Activated CD4-positive, alpha-beta T cell treated with anti-CD3 and anti-CD28 coated beads for 4 hours (primary cell): ENCODE measurements around the gene TSPAN9.

Experiments used
- DNase-seq, 2 donors: peaks; one replicate each; pipeline ENCODE4 v3.0.0-alpha.2; 2020

TSPAN9 gene

DNA sequence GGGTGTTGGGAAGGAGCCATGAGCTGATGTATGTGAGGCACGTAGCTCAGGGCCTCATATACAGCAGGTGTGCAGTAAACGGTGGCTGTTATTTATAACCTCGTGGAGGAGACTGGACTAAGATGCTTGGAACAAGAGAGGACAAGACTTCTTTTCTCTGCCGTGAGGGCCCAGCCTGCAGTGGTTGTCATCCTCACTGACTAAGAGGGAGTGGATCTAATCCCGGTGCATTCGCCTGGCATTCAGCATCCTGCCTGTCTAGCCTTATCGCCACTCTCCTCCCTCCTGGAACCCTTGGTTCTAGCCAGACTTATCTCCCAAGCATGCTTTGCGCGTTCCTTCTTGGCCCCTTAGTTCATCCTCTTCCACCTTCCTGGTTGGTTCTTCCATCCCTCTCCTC is 3.9 kb downstream of the TSPAN9 start:
- DNase-seq: no peak

DNA sequence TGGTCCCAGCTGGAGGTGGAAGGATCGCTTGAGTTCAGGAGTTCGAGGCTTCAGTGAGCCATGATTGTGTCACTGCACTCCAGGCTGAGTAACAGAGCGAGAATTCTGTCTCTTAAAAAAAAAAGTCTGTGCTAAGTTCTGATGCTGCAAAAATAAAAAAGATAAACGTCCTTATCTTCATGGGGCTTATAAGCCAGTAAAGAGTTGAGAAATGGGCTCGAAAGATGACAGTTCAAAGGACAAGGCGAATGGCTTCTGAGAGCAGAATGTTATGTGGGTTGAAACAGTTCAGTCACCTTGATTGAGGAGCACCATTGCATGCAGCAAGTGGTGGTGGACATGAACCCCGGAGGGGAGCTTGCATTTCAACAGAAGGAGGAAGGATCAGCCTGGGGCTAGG is 4.7 kb downstream of the TSPAN9 start:
- DNase-seq: no peak

DNA sequence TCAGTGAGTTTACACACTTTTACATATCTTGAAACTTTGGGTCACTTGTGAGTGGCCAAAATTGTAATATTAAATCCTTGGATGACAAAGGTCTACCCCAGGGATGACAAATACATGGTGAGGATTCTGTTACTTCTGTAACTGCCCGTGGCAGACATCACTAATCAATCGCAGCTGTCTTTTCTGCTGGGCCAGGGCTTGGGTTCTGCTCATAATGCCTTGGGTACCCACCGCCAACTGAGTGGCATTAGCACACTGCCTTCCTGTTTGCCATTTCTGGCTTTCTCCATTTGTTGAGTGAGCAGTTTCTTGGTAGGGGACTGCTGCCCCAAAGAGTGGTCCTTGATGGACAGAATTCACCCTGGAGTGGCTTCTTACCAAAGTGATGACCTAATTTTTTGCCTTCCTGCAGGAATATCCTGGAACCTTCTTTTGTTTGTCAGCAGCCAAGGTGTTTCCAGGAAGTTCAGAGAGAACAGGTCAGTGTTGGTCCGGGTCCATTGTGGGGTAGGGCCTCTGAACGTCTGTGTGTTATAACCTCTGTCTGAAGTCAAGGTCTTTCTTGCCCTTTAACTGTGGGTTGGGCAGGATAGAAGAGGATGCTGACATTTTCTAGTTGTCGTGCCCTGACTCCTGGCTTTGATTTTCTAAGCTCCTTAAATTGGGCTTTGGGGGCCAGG is 6.2 kb downstream of the TSPAN9 start:
- DNase-seq: no peak

DNA sequence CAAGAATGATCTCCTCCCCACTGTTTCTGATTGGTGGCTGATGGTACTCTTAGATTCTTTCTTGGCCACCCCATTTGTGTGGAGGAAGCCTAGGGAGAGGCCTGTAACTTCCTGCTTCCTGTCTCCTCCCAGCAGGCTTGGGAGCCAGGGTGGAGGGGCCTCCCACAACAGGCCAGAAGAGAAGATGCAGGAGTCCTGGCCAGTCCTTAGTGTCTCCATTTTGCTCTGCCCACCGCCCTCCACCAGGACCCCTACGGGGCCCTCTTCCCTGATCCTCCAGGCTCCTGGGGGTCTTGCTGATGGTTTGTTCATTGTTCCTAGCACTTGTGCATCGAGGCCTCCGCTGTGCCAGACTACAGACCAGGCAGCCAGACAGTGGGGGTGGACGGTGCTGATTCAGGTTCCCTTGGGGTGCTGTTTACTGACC is 6.8 kb downstream of the TSPAN9 start:
- DNase-seq: no peak

DNA sequence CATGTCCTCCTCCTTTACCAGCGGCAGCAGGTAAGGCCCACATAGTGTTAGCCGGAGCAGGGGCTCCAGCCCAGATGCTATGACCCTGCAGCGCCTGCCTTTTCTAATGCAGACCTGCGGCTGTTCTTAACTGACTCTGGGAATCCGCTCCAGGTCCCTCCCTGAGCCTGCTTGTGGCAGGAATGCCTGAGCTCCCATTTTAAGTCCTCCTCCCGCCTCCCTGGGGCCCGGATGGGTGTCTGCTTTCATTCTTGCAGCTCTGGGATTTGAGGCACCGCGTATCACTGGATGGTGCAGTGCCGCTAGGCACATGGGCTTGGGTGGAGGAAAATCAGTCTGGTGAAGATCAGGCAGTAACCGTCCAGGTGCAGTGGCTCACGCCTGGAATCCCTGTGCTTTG is 7.6 kb downstream of the TSPAN9 start:
- no peak for DNase-seq

DNA sequence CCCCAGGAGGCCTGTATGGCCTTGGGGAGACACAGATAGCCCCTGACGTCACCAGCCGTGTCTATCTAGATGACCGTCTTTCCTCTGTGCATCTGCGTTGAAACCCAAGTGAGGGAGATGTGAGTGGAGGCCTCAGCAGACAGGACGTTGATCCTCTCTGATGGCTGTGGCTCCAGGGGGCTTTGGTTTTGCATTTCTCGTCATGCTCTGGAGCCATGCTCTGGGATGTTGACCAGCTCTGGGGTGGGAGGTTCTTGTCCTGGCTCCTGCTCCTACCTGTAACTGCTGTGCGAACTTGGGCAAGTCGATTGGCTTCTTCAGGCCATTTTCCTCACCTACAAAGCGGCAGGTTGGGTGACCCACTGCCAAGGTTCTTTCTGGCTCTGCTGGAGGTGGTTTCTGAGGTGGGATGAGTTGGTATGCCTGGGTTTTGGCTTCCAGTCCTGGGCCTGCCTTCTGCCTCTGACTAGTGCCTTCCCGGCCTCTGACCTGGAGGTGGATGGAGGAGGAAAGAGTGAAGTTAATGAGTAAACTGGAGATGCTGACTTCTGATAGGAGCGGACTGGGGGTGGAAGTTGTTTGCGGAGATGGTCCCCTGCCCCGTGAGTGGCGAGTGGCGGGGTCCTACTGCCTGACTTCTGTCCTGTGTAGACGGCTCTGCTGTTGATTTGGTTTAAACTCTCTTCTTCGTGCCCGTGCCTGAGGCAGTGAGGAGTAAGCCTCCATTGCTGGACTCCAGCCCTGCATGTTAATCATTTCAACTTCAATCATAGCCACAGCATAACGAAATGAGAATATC is 8.4 kb downstream of the TSPAN9 start:
- no peak for DNase-seq

DNA sequence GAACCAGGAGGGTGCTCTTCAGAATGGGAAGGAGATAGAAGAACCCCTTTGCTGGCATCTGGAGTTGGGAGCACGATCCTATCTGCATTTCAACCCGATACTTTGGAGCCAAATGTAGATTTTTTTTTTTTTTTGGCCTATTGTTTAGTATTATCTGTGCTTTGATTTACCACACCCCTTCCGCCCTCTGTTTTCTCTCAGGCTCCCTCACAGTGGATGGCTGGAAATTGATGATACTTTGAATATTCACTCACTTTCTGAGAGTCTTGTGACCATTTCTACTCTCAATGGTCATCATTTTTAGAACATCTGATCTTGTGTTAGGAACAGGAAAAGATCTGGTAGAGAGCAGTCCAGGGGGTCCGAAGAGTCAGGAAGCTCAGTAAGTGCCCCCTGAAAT is 9.0 kb downstream of the TSPAN9 start:
- no peak for DNase-seq

DNA sequence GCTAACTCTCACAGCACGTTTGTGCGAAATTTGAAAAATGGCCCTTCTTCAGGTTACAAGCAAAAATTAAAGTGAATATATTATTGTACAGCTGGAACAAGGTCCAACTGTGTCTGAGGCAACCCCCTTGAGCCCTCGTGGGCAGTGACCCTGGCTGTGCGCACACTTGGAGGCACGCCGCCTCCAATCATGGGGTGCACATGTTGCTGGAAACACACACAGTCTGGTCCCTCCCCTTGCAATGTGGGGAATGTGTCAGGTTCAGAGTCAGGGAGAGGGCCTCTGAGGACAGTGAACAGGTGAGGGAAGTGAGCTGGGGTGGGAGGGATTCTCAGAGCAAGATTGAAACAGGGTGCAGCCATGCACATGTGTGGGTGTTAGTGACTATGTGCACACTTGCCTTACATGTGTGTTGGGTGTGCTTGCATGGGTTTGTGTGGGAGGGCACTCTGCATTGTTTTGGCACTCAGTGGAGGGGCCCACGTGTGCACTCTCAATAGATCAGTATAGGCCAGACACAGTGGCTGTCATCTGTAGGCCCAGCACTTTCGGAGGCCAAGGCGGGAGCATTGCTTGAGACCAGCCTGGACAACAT is 9.6 kb downstream of the TSPAN9 start:
- no peak for DNase-seq

DNA sequence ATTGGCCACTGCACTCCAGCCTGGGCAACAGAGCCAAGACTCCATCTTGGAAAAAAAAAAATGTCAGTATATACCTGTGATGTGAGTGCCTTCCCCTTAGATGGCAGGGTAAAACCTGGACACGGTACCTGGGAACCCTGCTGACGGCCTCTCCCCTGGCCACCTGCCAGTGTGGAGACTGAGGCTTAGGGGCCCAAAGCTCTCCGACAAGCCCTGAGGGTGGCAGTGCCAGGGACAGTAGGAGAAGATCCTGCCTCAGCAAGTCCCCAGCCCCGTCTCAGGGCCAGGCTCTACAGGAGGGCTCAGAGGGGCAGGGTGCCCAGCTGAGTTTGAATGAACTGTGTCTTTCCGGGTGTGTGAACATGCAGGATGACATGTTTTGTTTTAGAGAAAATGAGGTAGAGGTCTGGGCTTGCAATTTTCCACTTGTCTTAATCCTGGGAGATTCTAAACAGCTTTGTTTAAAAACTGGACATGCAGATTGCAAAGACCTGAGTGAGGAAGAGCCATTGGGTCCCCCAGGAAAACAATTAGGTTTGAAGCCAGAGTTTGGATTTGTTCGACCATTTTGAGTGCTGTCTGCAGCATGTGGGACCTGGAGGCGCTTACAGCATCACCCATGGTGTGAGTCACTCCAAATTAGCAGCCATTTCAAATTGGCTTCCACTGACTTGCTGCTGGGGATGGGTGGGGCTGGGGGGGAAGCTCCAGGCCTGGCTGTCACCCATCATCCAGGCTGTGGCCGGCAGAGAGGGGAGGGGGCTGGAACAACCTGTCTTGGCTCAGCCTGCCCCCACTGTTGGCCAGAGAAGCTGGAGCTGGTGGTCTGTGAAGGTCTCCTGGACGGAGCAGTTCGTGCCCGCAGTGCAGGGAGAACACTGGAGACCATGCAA is 10.8 kb downstream of the TSPAN9 start:
- no peak for DNase-seq

DNA sequence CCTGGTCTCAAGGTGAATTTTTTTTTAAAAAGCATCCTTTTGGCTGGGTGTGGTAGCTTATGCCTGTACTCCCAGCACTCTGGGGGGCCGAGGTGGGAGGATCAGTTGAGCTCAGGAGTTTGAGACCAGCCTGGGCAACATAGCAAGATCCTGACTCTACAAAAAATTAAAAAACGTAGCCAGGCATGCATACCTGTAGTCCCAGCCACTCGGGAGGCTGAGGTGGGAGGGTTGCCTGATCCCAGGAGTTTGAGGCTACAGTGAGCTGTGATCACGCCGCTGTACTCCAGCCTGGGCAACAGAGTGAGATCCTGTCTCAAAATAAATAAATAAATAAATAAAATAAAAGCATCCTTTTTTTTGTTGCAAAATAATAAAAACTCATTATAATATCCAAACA is 12.4 kb downstream of the TSPAN9 start:
- DNase-seq: no peak

DNA sequence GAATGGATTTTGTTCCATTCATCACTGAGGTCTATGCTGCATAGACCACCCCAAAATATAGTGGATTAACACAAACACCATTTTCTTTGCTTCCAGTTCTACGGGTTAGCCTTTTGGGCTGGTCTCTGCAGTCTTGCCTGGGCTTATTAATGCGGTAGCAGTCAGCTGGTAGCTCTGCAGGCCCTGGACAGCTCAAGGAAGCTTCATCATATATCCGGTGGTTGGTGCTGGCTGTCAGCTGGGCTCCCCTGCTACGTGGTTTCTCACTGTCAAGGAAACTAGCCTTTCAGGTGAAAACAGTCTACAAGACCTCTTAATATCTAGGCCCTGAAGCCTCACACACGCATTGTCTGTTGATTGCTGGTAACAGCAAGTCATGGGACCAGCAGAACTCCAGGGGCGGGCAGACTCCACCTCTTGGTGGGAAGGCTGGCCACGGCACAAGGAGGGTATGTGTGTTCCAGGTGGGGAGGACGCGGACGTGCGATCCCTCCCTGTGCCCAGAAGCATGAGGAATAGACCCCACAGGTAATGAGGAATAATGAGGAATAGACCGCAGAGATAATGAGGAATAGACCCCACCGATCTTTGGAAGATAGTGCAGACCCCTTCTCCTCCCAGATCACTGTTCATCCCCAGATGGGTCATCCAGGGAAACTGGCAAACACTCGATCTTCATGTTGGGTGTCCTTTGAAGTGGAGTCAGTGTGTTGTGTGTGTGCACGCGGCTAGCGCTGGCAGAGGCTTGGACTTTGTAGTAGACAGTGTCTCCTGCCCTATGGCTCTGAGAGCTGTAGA is 13.3 kb downstream of the TSPAN9 start:
- DNase-seq: no peak

DNA sequence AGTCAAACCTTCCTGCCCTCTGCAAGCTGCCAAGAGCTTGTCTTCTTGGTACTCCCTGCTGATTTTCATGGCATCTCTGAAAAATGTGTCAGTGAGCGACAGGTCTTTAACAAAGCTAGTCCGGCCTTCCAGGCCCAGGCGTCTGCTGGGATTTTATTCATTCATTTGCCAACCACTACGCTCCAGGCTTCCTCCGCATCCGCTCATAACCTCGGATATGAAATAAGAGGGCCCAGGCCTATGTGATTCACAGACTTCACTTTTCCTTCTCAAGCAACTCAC is 13.8 kb downstream of the TSPAN9 start:
- DNase-seq: no peak

DNA sequence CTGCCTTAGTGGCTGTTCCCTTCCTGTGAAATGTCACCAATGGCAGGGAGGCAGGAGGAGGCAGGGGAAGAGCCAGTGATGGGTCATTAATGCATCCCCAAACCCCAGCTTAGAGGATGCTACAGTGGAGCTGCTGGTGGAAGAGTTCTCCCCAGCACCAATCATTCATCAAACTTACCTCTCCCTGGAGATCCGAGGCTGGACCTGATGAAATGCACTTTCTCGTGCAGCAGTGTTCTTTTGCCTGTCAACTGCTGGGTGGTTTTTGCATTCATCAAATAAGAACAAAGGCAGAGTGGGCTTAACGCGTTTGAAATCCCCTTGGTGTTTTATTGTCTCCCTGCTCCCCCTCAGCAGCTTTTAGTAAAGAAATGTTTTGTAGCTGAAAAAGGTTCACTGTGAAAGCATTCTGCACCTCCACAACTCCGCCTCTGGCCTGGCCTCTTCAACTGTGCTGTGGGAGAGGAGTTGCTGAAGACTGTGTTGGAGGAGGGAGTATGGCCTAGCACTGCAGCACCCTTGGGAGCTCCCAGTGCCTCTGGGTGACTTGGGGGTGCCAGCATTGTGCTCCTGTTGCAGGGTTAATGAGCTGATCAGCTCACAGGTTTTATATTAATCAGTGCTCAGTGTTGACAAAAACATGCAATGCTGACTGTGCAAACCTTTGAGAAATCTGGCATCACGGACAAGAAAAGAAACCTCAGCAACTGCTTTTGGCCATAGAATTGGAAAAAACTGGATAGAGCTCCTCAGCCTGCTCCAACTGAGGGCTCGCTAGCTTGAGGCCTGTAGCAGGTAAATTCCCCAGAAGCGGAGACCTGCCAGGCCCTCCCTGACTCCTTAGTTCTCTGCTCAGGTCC is 14.4 kb downstream of the TSPAN9 start:
- DNase-seq: no peak

DNA sequence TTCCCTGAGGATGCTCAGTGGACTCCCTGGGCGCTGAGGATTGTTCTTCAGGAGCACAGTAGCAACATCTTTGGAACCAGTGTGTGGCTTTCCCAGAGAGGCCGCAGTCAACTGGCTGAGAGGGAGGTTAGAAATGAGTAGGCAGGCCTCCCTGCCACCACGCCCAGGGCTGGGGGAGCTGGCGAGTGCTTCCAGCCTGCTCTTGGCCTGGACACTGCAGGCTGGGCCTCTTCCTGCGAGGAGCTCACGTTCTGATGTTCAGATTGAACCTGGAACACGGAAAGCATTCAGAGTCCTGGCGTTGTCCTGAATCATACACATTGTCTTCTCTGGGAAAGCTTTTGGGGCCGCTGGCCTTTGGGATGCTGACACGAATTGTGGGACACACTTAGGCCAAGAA is 15.6 kb downstream of the TSPAN9 start:
- no peak for DNase-seq

DNA sequence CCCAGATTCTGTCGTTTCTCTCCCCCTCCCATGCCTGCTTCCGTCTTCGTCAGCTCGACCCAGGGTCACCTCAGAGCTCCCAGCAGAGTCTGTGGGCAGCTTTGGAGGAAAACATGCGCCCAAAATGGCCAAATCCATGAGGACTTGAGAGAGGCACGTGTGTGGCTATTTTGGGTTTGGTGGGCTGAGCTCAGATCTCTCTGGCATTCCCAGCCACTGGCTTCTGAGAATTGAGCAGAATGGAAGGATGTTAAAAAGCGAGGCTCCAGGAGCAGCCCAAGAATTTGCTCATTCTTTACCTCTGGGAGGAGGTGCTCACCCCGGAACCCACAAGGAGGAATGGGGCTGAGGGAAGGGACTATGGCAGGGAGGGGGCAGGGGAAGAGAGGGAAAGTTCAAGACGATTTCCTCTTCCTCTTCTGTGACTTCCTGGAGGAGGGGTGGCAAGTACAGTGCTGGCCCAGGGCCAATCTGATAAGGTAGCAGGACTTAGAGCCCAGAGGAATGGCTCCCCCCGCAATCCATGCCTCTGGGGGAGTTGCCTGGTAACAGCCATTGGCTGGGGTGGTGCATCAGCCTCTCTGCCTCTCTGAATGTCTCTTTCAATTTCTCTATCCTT is 20.1 kb downstream of the TSPAN9 start:
- DNase-seq: no peak

DNA sequence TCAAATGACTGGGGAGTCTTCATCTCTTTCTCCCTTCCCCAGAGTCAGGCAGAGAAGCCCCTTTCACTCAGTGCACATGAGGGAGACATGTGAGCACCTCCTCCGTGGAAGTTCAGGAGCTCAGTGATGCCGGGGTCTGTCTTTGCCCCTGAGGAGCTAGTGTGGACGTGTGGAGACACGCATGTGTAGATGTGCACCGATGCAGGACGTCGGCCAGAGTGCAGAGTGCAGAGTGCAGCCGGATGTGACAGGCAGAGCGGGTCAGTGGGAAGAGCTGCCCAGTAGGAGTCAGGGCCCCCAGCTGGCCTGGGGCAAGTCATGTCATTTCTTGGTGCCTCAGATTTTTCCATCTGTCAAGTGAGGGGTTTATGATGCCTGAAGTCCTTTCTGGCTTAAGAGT is 20.7 kb downstream of the TSPAN9 start:
- DNase-seq: no peak

DNA sequence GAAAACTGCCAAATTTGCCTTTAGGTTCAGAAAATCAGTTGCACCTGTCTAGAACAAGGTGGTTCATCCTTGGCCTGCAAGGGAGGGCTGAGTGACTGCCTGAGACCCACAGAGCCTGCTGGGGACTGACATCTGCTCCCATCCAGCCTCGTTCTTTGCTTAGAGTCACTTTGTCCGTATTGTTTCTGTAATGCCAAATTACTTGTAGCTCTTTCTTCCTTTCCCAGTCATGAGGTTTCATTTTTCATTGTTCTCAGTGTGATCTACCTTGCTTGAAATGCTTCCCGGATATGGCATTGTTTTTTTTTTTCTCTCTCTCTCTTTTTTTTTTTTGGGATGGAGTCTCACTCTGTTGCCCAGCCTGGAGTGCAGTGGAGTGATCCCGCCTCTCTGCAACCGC is 21.3 kb downstream of the TSPAN9 start:
- DNase-seq: no peak

DNA sequence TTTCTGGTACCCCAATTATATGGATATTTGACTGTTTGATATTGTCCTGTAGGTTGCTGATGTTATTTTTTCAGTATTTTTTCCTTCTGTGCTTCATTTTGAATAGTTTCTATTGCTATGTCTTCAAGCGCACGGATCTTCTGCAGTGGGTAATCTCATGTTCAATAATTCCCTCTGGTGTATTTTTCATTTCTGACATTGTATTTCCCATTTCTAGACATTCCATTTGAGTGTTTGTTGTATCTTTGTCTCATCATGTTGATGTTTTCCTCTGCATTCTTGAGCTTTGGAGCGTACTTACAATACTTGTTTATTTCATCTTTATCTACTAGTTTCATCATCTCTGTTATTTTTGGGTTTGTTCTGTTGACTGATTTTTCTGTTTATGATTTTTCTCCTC is 22.0 kb downstream of the TSPAN9 start:
- no peak for DNase-seq

DNA sequence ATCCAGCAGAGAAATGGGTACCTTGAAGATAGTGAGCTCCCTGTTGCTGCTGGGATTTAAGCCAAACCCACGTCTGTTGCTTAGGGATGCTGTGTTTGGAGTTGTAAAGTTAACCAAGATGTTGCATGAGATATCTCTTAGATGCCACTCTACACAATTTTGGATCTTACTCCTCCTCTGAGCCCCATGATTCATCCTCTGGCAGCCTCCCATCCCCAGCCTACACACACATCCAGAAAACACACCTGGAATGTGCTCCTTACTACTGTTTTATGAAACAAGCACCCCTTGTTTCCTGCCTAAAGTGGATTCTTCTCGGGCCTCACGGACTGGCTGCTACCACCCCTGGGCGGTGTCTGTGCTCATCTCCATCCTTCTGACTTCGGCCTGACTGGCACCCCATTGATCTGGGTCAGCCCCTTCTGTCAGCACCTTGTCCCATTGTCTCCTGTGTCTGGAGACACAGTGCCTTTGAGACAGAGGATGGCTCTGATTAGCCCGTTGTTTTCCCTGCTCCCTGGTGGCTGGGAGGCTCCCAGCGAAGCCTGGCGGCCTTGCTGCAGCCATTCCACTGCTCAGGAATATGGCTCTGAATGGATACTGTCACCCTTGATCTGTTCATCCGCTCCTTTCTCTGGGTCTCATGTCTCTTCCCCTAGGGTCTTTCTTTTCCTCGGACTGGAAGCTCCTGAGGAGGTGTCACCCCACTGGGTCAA is 24.3 kb downstream of the TSPAN9 start:
- DNase-seq: no peak

DNA sequence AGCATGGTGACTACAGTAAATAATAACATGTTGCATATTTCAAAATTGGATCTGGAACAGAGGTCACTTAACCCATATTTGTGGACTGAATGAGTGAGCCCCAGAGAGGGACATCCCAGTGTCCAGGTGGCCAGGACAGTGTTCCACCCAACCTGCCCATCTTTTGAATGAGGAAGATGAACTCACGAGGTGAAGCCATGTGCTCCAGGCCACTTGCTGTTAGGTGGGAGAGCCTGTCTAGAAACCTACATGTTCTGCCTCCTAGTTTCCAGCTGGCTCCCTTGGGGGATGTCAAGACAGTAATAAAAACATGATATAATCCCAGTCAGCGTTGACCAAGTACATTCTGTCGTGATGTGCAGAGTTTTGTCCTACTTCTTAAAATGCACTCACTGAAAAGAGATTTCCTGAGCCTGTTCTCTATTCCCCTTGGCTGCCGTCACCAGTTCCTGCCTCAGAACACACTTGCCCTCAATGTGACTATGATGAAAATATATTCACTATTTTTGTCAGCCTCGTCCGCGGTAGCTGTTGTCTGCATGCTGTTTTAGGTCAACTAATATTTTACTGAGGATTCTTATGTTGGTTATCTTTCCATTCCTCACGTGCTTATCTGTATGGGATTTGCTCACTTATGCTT is 25.7 kb downstream of the TSPAN9 start:
- no peak for DNase-seq
